ENCODE measurements around the gene ADCY5. TPM values are rescaled to one million over a fixed set of nuclear protein-coding genes. Genes with fewer than 3 reads are reported as not detected.
"Not testable (repeated sequence)": the region's sequence is repeated elsewhere in the genome, so short reads cannot be mapped to it uniquely, and the experiment has no call there.

The ADCY5 gene
- total RNA-seq, 1 experiment from 2014 or later: 0.49 TPM

GRCh38 chr3:123239756-123240155 is 209.1 kb downstream of the ADCY5 start:
- no peak for DNase-seq (ENCODE audit: low read depth, low spot score)
- intact Hi-C loops (cut with micrococcal nuclease): loop anchor here (10.0 kb wide), 1 partner anchor 385 kb away; no protein-coding TSS in a partner anchor
- H3K9me3 ChIP-seq (ENCODE audit: control insufficient read depth in 1 of 2, insufficient read depth in 1 of 2, low read depth in 1 of 2, low read length in 2 of 2): no peaks in the 10 kb centered on the region
- CTCF ChIA-PET: no interaction called here
- H3K9me2 ChIP-seq (ENCODE audit: insufficient read depth): no peaks in the 10 kb centered on the region
- H3K27me3 ChIP-seq (ENCODE audit: insufficient read depth, low read length): no peaks in the 10 kb centered on the region
- H3K79me2 ChIP-seq (ENCODE audit: insufficient read depth, low read length): no peaks in the 10 kb centered on the region
- POLR2A ChIA-PET: no interaction called here
- H4K20me1 ChIP-seq (ENCODE audit: insufficient read depth): no peaks in the 10 kb centered on the region
- RAD21 ChIA-PET (ENCODE audit: low non-redundant PET in 1 of 2, low total read pairs in 2 of 2, uncharacterized antibody in 2 of 2, unreplicated experiment in 2 of 2): no interaction called here
- no peak overlapping the region for H3K4me3 ChIP-seq (replicated peaks in 1 of 2; ENCODE audit: low read depth in 1 of 2, low read length in 2 of 2)
- no peak overlapping the region for H2AFZ ChIP-seq (ENCODE audit: low read depth, low read length, poor library complexity, severe bottlenecking)
- no peak for ATAC-seq
- no peak overlapping the region for H3K9ac ChIP-seq (ENCODE audit: low read length)
- H3K27ac ChIP-seq (ENCODE audit: low read depth, low read length): no peak overlapping the region
- no peaks in the 10 kb centered on the region for H3K36me3 ChIP-seq (ENCODE audit: control insufficient read depth in 1 of 2, insufficient read depth in 2 of 2, low read length in 2 of 2)
- no TSS peak for BruUV-seq (replicated peaks)
- no peak overlapping the region for H3K4me2 ChIP-seq (ENCODE audit: low read length)
- TF ChIP-seq EZH2 (IDR thresholded peaks at IDR 0.05) (no peak), CBX3 (IDR thresholded peaks at IDR 0.05; ENCODE audit: low read depth) (no peak), REST (IDR thresholded peaks at IDR 0.05; ENCODE audit: low read depth) (no peak), SP1 (IDR thresholded peaks at IDR 0.05; ENCODE audit: low read depth) (no peak)
- no peaks in the 10 kb centered on the region for H3K4me1 ChIP-seq (ENCODE audit: control insufficient read depth in 1 of 2, insufficient read depth in 2 of 2, low read length in 2 of 2)

GRCh38 chr3:123239186-123239585 is 209.7 kb downstream of the ADCY5 start:
- BruUV-seq (replicated peaks); H3K79me2 ChIP-seq (ENCODE audit: insufficient read depth, low read length); H3K9me2 ChIP-seq (ENCODE audit: insufficient read depth); H3K36me3 ChIP-seq (ENCODE audit: control insufficient read depth in 1 of 2, insufficient read depth in 2 of 2, low read length in 2 of 2); ATAC-seq; CTCF ChIA-PET; H3K9ac ChIP-seq (ENCODE audit: low read length); RAD21 ChIA-PET (ENCODE audit: low non-redundant PET in 1 of 2, low total read pairs in 2 of 2, uncharacterized antibody in 2 of 2, unreplicated experiment in 2 of 2); H2AFZ ChIP-seq (ENCODE audit: low read depth, low read length, poor library complexity, severe bottlenecking); H3K27me3 ChIP-seq (ENCODE audit: insufficient read depth, low read length); H3K4me1 ChIP-seq (ENCODE audit: control insufficient read depth in 1 of 2, insufficient read depth in 2 of 2, low read length in 2 of 2); intact Hi-C loops (cut with micrococcal nuclease); DNase-seq (ENCODE audit: low read depth, low spot score); H3K9me3 ChIP-seq (ENCODE audit: control insufficient read depth in 1 of 2, insufficient read depth in 1 of 2, low read depth in 1 of 2, low read length in 2 of 2); H4K20me1 ChIP-seq (ENCODE audit: insufficient read depth); H3K4me2 ChIP-seq (ENCODE audit: low read length); H3K4me3 ChIP-seq (replicated peaks in 1 of 2; ENCODE audit: low read depth in 1 of 2, low read length in 2 of 2); H3K27ac ChIP-seq (ENCODE audit: low read depth, low read length); POLR2A ChIA-PET: not testable (repeated sequence)
